GM18505 (cell line): ENCODE measurements around the gene PTGS1.
"Not testable (repeated sequence)": the region's sequence is repeated elsewhere in the genome, so short reads cannot be mapped to it uniquely, and the experiment has no call there.

Experiments
- ATAC-seq: cut with Tn5 transposase; IDR thresholded peaks from one replicate; pipeline ENCODE4 v1.9.1; 2021; ENCODE audit not compliant: unreplicated experiment
- POLR2A ChIP-seq: IDR thresholded peaks from 4 replicates; pipeline ENCODE4 v1.6.1; 2011; ENCODE audit warnings: borderline replicate concordance; ENCODE audit not compliant: insufficient read depth, insufficient read length; ENCODE audit errors: extremely low read depth

PTGS1 gene

DNA sequence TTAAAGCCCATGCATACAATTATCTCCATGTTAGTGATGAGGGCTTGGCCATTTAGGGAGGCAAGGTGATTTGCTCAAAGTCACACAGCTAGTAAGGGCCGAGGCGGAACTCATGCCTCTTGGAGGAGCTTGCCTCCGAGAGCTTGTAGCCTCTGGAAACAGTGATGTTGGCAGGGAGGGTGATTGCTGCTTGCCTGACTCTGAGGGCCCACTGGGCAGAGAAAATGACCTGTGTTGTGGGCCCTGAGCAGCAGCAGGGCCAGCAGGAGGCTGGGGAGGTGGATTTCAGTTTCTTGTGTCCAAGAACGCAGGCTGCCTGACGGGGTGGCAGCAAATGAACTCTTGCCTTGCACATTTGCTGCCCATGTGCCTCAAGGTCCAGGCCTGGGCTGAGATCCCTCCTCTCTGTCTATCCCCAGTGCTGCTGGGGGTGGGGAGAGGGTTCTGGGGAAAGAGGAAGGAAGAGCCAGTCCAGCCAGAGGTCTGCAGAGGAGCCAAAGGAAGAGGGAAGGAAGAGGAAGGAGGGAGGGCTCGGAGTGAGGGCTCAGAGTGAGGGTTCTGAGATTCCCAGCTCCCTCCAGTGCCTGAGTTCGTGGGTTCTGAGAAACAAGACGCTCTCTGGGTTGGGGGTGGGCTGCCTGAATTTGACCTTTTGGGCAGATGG is 16.2 kb upstream of the PTGS1 start:
- no peak for TF ChIP-seq POLR2A
- no peak for ATAC-seq

DNA sequence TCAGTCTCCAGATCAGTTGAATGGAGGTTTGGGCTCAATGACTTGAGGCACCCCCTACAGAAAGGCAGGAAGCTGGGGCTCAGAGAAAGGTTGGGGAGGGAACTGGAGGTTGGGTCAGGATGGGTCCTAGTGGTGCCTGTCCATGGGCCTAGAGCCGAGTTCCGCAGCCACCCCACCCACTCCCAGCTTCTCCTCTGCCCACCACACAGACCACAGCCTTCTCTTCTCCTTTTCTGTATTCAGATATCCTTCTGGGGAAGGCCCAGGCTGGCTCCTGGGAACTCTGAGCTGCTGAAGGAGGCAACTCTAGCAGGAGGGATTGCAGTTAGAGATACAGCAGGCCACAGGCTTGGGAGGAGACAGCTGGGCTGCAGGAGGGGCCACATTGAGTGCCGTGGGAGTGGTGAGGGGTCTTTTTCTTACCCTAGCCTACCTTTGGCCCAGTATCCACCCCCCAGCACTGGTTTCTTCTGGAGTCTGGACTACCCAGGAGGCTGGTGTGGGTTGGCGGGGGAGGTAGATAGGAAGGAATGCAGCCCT is 15.4 kb upstream of the PTGS1 start:
- no peak for TF ChIP-seq POLR2A

DNA sequence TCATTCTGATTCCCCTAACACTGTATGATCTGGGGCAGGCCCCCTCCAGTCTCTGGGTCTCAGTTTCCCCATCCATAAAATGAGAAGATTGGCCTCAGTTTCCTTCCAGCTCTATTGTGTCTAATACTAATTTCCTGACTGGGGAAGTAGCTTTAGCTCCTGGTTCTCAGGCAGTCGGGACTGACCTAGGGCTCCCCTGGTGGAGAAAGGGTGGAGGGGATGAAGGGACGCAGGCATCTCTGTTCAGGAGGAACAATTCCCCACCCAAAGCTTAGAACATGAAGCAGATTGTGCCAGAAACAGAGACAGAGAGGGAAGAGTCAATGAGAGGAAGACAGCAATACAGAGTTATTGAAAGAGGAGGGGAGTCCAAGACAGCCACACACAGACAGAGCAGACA is 14.2 kb upstream of the PTGS1 start:
- TF ChIP-seq POLR2A = no peak
- no peak for ATAC-seq

More for the DNA sequence above, 15.4 kb upstream of the PTGS1 start:
- ATAC-seq = no peak

DNA sequence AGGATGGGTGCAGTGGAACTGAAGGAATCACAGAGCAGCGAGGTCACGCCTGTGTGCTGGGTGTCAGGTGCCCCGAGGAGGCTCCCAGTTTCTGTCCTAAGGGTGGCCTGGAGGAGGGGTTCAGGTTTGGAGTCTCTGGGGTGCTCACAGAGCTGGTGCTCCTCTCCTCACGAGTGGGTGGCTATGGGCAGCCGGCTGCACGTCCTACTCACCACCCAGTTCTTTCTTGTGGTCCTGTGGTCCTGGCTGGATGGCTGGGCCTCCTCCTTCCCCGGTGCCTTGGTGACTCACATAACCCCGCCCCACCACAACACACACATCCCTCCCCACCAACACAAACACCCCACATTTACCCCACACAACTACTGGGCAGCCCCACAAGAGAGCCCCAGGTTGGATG is 9.9 kb upstream of the PTGS1 start:
- no peak for TF ChIP-seq POLR2A
- no peak for ATAC-seq

DNA sequence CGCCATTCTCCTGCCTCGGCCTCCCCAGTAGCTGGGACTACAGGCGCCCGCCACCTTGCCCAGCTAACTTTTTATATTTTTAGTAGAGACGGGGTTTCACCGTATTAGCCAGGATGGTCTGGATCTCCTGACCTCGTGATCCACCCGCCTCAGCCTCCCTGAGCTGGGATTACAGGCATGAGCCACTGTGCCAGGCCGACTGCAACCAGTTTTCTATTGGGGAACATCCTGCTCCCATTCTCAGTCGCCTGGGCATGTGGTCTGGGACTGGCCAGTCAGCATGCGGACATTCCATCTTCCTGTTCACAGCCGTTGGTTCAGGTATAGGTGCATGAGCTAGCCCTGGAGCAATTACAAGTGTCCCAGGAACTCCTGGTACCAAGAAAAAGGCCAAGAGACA is 7.7 kb upstream of the PTGS1 start:
- not testable (repeated sequence) for ATAC-seq

DNA sequence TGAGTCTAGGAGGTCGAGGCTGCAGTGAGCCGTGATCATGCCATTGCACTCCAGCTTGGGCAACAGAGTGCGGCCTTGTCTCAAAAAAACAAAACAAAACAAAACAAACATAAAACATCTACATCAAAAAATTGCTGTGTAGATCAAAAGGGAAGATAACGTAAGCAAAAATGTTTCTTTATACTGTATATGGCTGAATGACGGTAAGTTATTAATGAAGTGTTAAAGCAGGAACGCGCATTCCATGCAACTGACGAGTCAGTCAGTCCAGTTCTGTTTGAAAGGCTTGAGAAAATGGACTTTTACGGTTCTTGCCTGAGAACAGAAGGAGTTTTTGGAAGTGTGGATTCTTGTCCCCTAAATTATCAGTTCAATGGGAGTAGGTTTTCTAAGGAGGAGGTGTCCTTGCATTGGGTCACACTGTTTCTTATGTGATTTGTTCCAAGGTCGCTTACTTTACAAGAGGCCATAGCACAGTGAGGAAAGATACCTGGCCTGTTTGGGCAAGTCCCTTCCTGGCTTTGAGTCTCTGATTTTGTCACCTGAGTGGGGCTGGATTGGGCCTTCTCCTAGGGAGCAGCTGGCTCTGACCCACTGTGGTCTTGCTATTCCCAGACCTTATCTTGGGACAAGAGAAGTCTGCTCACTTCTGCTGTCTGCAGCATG is 6.6 kb upstream of the PTGS1 start:
- no peak for ATAC-seq

DNA sequence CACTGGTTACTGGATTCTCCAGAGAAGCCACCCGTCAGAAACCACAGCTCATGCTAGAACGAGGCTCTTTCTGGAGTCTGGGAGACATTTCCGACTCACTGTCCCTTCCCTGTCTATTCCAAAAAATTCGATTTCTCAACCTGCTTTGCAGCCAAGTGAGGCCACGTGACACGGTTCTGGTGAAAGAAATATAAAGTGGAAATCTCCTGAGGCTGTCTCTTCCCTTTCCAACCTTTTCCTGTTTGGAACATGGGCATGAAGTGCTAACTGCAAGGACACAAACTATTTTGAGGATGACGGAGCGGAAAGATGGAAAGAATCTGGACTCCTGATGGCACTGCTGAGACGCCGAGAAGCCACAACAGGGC is 6.1 kb upstream of the PTGS1 start:
- ATAC-seq = no peak
- no peak for TF ChIP-seq POLR2A

More for the DNA sequence above, 6.6 kb upstream of the PTGS1 start:
- TF ChIP-seq POLR2A = no peak

DNA sequence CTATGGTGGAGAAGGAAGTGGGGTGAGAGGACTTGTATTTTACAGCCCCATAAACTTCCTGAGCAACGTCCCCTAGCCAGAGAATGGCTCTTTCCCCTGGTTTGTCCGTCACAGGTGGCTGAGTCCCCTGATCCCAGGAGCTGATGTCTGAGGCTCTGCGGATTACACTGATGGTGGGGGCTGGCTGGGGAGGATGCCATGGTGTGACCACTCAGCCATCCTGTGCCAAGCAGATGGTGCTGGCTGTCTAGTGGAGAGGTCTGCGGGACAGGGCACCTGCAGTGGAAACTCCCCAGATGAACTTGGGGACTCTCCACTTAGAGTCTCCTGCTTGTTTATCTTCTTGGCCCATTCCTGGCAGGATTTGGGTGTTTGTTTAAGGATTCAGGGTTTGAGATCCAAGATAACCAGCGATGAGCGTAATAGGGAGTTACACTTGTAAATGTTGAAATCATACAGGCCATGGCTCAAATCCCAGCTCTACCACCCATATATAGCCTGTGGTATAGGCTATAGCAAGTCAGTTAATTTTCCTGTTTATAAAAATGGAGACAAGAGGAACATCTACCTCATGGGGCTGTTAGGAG is 4.7 kb upstream of the PTGS1 start:
- no peak for ATAC-seq
- no peak for TF ChIP-seq POLR2A

DNA sequence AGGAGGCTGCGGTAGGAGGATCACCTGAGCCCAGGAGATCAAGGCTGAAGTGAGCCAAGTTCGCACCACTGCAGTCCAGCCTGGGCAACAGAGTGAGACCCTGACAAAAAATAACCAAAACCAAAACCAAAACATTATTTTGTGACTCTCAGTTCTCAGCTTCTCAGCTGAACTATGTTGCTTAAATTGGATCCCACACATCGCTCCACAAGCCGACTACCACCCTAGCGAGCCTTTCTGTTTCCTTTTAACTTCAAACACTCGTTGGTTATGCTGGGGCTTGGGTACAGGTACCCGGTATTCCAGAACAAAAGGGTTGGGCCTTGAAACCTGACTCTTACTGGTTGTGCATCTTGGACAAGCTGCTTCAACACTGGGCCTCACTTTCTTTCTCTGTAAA is 3.8 kb upstream of the PTGS1 start:
- no peak for TF ChIP-seq POLR2A
- ATAC-seq = no peak

DNA sequence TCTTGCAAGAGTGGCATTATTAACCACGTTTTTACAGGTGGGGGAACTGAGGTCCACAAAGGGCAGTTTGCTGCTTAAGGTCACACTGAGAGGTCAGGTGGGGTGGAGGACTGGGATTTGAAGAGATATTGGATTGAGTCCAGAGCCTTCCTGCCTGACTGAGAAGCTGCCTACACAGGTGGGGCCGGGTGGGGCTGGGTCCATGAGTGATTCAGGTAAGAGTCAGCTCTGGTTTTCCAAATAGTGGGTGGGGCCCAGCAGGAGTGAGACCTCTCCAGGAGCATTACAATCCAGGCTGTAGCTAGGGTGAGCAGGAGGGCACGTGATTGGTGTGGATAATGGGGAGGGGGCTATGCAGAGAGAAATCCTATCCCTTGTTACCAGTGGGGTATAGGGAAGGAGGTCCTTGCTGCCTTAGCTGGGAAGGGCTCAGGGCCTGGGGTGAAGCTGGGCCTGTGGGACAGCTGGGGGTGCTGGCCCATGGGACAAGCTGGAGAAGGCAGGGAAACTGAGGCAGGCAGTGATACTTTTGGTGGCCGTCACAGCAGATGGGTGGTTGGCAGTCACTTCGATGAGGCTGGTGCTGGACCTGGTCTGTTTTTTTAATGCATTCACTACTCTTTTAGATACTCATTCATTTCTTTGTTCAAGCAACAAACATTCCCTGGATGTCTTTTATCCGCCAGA is 2.9 kb upstream of the PTGS1 start:
- TF ChIP-seq POLR2A = no peak
- ATAC-seq = no peak

DNA sequence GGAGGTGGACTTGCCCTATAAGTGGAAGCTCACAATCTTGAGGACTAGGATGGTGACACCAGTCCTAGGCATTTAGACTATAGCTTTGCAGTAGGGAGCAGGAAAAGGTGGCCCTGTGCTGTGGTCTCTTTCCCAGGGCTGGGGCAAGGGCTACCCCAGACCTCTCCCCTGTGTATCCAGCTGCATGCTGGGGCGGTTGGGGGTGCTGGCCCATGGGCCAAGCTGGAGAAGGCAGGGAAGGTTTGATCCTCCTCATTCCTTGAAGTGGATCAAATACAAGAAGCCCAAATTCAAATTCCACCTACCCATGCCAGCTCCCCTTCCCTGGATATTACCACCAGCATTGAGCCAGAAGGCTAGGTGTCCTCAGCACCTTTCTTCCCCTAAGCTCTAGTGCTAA is 2.2 kb upstream of the PTGS1 start:
- ATAC-seq = no peak
- no peak for TF ChIP-seq POLR2A

DNA sequence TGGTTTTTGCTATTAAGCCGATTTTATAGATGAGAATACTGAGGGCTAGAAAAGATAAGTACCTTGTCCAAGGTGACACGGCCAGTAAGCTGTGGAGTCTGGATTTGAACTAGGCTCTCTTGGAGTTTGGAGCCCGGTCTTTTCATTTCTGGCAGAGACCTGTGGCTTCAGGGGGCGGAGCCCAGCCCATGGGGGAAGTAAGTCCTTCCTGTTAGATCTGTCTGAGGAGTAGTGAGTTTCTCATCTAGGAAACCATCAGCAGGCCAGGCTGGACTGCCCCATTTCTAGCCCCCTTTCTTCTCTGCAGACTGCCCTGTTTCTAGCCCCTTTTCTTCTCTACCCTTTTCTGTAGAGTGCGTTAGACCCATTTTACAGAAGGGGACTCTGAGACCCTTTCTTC is 521 bp upstream of the PTGS1 start:
- TF ChIP-seq POLR2A = no peak
- no peak for ATAC-seq

DNA sequence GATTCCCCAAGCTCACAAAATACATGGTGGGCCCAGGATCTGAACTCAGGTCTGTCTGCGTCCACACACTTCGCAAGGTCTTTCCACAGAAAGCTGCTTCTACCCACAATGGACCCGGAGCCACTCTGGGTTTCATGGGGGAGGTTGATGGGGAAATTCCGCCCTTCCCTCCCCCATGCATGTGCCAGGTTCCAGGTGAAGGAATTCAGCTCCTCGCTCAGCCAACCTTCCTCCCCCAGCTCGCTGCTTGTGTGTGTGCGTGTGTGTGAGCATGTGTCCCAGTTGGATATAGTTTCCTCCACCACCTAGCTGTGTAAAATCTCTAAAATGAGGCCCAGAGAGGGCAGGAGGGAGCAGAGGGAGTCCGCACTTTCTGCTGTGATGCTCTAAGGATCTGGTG is 1.0 kb downstream of the PTGS1 start:
- ATAC-seq = no peak

More for the DNA sequence above, 1.0 kb downstream of the PTGS1 start:
- no peak for TF ChIP-seq POLR2A
